H9 (cell line): ENCODE results near the gene DNAI4. TPM values are rescaled to one million over a fixed set of nuclear protein-coding genes. Genes with fewer than 3 reads are reported as not detected.

Experiments
- DNase-seq: peaks from one replicate; pipeline ENCODE4 v3.0.0-alpha.2; 2017
- H2AFZ ChIP-seq: one replicate; pipeline ENCODE4 v1.6.1; 2013; ENCODE audit warnings: mild to moderate bottlenecking, low read length, control low read depth, moderate library complexity
- H2AK5ac ChIP-seq: 2 replicates; pipeline ENCODE4 v1.6.1; 2013; ENCODE audit warnings: low read length, control low read depth, mixed read lengths; ENCODE audit not compliant: insufficient read length
- H2BK120ac ChIP-seq: one replicate; pipeline ENCODE4 v1.6.1; 2013; ENCODE audit warnings: low read depth, mild to moderate bottlenecking, low read length, control low read depth, inconsistent platforms; ENCODE audit not compliant: poor library complexity, severe bottlenecking
- H2BK12ac ChIP-seq: 2 replicates; pipeline ENCODE4 v1.6.1; 2013; ENCODE audit warnings: low read length, control low read depth, mixed read lengths, low read depth; ENCODE audit not compliant: insufficient read length
- H2BK15ac ChIP-seq: 2 replicates; pipeline ENCODE4 v1.6.1; 2013; ENCODE audit warnings: low read depth, low read length, control low read depth
- H2BK20ac ChIP-seq: one replicate; pipeline ENCODE4 v1.6.1; 2013; ENCODE audit warnings: low read depth, mild to moderate bottlenecking, low read length, control low read depth, inconsistent platforms; ENCODE audit not compliant: poor library complexity, severe bottlenecking
- H2BK5ac ChIP-seq: 2 replicates; pipeline ENCODE4 v1.6.1; 2013; ENCODE audit warnings: low read length, control low read depth, mixed read lengths; ENCODE audit not compliant: insufficient read length
- H3K14ac ChIP-seq: 2 replicates; pipeline ENCODE4 v1.6.1; 2013; ENCODE audit warnings: low read length, control low read depth; ENCODE audit not compliant: insufficient read depth
- H3K18ac ChIP-seq: 2 replicates; pipeline ENCODE4 v1.6.1; 2013; ENCODE audit warnings: low read depth, mild to moderate bottlenecking, mixed read lengths, low read length, control low read depth; ENCODE audit not compliant: insufficient read length
- H3K23ac ChIP-seq: 2 replicates; pipeline ENCODE4 v1.6.1; 2013; ENCODE audit warnings: low read length, control low read depth, mixed read lengths, low read depth; ENCODE audit not compliant: insufficient read length
- H3K23me2 ChIP-seq: 2 replicates; pipeline ENCODE4 v1.6.1; 2013; ENCODE audit warnings: low read depth, mild to moderate bottlenecking, mixed read lengths, low read length, control low read depth; ENCODE audit not compliant: insufficient read length, poor library complexity, severe bottlenecking
- H3K27ac ChIP-seq: 2 replicates; pipeline ENCODE4 v1.5.1; 2013; ENCODE audit warnings: low read length, control low read depth, mixed read lengths, low read depth; ENCODE audit not compliant: insufficient read length
- H3K27me3 ChIP-seq: 2 replicates; pipeline ENCODE4 v1.6.1; 2013; ENCODE audit warnings: low read length, control low read depth, inconsistent platforms; ENCODE audit not compliant: insufficient read depth
- H3K4ac ChIP-seq: 2 replicates; pipeline ENCODE4 v1.6.1; 2013; ENCODE audit warnings: low read depth, mild to moderate bottlenecking, control low read depth, inconsistent platforms, low read length, moderate library complexity
- H3K4me1 ChIP-seq: 2 replicates; pipeline ENCODE4 v1.6.1; 2013; ENCODE audit warnings: low read length, control low read depth, inconsistent platforms; ENCODE audit not compliant: insufficient read depth
- H3K4me2 ChIP-seq: 2 replicates; pipeline ENCODE4 v1.6.1; 2013; ENCODE audit warnings: low read length, control low read depth, mixed read lengths; ENCODE audit not compliant: insufficient read length, insufficient read depth
- H3K56ac ChIP-seq: 2 replicates; pipeline ENCODE4 v1.6.1; 2013; ENCODE audit warnings: low read depth, mild to moderate bottlenecking, mixed read lengths, low read length, control low read depth; ENCODE audit not compliant: insufficient read length
- H3K79me1 ChIP-seq: 2 replicates; pipeline ENCODE4 v1.6.1; 2013; ENCODE audit warnings: low read depth, mild to moderate bottlenecking, moderate library complexity, low read length, control low read depth, inconsistent platforms; ENCODE audit not compliant: insufficient read depth, poor library complexity, severe bottlenecking
- H3K79me2 ChIP-seq: 2 replicates; pipeline ENCODE4 v1.6.1; 2013; ENCODE audit warnings: low read length, control low read depth, inconsistent platforms; ENCODE audit not compliant: insufficient read depth
- H3K9ac ChIP-seq: 2 replicates; pipeline ENCODE4 v1.6.1; 2013; ENCODE audit warnings: low read length, control low read depth, mixed read lengths; ENCODE audit not compliant: insufficient read length; ENCODE audit errors: extremely low read depth
- H3K9me3 ChIP-seq: one replicate; pipeline ENCODE4 v1.6.1; 2013; ENCODE audit warnings: low read depth, low read length, inconsistent platforms; ENCODE audit not compliant: control insufficient read depth
- H3T11ph ChIP-seq: one replicate; pipeline ENCODE4 v1.6.1; 2013; ENCODE audit warnings: mild to moderate bottlenecking, low read length, control low read depth, inconsistent platforms
- H4K20me1 ChIP-seq: one replicate; pipeline ENCODE4 v1.6.1; 2013; ENCODE audit not compliant: control insufficient read depth, insufficient read length, insufficient read depth
- H4K5ac ChIP-seq: 2 replicates; pipeline ENCODE4 v1.6.1; 2013; ENCODE audit warnings: low read depth, mild to moderate bottlenecking, mixed read lengths, low read length, control low read depth; ENCODE audit not compliant: insufficient read length
- H4K8ac ChIP-seq: replicated peaks from 2 replicates; pipeline ENCODE4 v1.6.1; 2013; ENCODE audit warnings: low read length, control low read depth, mixed read lengths, low read depth; ENCODE audit not compliant: insufficient read length
- H4K91ac ChIP-seq: 2 replicates; pipeline ENCODE4 v1.6.1; 2013; ENCODE audit warnings: low read depth, mild to moderate bottlenecking, moderate library complexity, mixed read lengths, low read length, control low read depth; ENCODE audit not compliant: insufficient read length
- H3K27ac Mint-ChIP-seq, 3 experiments: 2 replicates in 2 of 3; 3 replicates in 1 of 3; pipeline ENCODE4 v1.8.0; 2020 to 2021; ENCODE audit warnings: mixed read lengths in 3 of 3, mild to moderate bottlenecking in 1 of 3, moderate library complexity in 1 of 3
- H3K27me3 Mint-ChIP-seq: 2 replicates; pipeline ENCODE4 v1.8.0; 2021; ENCODE audit warnings: low read depth, mild to moderate bottlenecking, moderate library complexity, mixed read lengths
- H3K36me3 Mint-ChIP-seq, 3 experiments: 2 replicates in 2 of 3; 3 replicates in 1 of 3; pipeline ENCODE4 v1.8.0; 2020 to 2021; ENCODE audit warnings: low read depth in 3 of 3, mixed read lengths in 3 of 3; ENCODE audit not compliant: insufficient read depth in 1 of 3
- H3K4me1 Mint-ChIP-seq, 2 experiments: 2 replicates each; pipeline ENCODE4 v1.8.0; 2020; ENCODE audit warnings: mixed read lengths in 2 of 2
- H3K4me3 Mint-ChIP-seq, 2 experiments: 2 replicates in 1 of 2; 3 replicates in 1 of 2; pipeline ENCODE4 v1.8.0; 2020 to 2021; ENCODE audit warnings: mild to moderate bottlenecking in 2 of 2, mixed read lengths in 2 of 2, moderate library complexity in 1 of 2
- H3K9me3 Mint-ChIP-seq, 2 experiments: 2 replicates in 1 of 2; 3 replicates in 1 of 2; pipeline ENCODE4 v1.8.0; 2020; ENCODE audit warnings: mild to moderate bottlenecking in 2 of 2, mixed read lengths in 2 of 2, moderate library complexity in 1 of 2
- WGBS: extraction: QIAGEN DNeasy Blood & Tissue Kit; methylation state at CpG from one replicate; pipeline ENCODE4 v1.1.7; 2013; ENCODE audit warnings: missing lambda C conversion rate, low lambda C conversion rate, mixed read lengths; ENCODE audit not compliant: insufficient read length; ENCODE audit errors: extremely low coverage; 5-methylcytosine and 5-hydroxymethylcytosine counted together
- total RNA-seq: library from RNA; stranded (reverse); gene quantifications from 2 replicates; pipeline ENCODE4 v1.2.1, GENCODE V29; 2021
- TF ChIP-seq, protein P1 (sequence below): fragments of 200-600 bp; sonication (generic); conservative IDR thresholded peaks from 3 replicates; pipeline ENCODE4 v1.8.0; 2021; ENCODE audit warnings: antibody characterized with exemption, mild to moderate bottlenecking

The DNAI4 gene
- total RNA-seq, 1 experiment from 2014 or later = 1.4 TPM

DNA sequence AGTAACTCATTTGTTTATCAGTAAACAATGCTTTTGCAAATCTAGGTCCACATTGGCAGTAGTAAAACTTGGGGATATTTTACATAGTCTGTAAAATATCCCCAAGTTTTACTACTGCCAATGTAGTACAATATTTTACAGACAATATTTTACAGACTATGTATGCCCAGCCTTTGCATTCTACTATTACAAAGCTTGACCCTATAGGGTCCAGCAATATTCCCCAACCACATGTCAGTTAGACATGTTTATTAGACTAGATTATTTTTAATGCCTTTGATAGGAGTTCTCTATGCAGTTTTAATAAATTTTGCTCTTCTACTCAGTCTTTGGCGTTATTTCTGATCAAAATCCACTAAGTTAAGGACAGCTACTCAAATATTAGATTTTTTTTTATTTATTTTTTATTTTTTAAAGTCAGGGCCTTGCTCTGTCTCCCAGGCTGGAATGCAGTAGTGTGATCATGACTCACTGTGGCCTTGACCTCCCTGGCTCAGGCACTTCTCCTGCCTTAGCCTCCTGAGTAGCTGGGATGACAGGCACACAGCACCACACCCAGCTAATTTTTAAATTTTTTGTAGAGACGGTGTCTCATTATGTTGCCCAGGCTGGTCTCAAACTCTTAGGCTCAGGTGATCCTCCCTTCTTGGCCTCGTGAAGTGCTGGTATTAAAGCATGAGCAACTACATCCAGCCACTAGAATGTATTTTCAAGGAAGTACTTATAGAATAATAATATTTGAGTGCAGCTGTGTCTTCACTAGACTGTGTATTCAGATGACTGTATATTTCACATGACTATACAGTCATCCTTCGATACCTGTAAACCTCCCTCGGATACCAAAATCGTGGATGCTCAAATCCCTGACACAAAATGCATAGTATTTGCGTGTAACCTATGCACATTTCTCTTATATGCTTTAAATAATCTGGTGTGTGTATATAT, 19.9 kb upstream of the DNAI4 start:
- H3K27ac ChIP-seq = no peak overlapping the region
- no peak overlapping the region for H3K14ac ChIP-seq
- H3K9me3 Mint-ChIP-seq = no peaks in the 10 kb centered on the region
- H3K23me2 ChIP-seq = no peaks in the 10 kb centered on the region
- H3K27me3 Mint-ChIP-seq = no peaks in the 10 kb centered on the region
- no peak for DNase-seq
- H3K79me2 ChIP-seq = 0 out of 2 replicates have a peak, but pooled peaks cover 2% of the 10 kb centered on the region
- no peak overlapping the region for H2AFZ ChIP-seq
- H3K4me1 ChIP-seq = no peaks in the 10 kb centered on the region
- no peaks in the 10 kb centered on the region for H4K20me1 ChIP-seq
- no CpG with 5 or more reads among the region's 7 CpGs for WGBS
- H3K9me3 ChIP-seq = no peaks in the 10 kb centered on the region
- H3K4me2 ChIP-seq = no peak overlapping the region
- H2BK120ac ChIP-seq = no peak overlapping the region
- H3K4me3 Mint-ChIP-seq = no peak overlapping the region
- H3T11ph ChIP-seq = no peak overlapping the region
- TF ChIP-seq, protein P1, sequence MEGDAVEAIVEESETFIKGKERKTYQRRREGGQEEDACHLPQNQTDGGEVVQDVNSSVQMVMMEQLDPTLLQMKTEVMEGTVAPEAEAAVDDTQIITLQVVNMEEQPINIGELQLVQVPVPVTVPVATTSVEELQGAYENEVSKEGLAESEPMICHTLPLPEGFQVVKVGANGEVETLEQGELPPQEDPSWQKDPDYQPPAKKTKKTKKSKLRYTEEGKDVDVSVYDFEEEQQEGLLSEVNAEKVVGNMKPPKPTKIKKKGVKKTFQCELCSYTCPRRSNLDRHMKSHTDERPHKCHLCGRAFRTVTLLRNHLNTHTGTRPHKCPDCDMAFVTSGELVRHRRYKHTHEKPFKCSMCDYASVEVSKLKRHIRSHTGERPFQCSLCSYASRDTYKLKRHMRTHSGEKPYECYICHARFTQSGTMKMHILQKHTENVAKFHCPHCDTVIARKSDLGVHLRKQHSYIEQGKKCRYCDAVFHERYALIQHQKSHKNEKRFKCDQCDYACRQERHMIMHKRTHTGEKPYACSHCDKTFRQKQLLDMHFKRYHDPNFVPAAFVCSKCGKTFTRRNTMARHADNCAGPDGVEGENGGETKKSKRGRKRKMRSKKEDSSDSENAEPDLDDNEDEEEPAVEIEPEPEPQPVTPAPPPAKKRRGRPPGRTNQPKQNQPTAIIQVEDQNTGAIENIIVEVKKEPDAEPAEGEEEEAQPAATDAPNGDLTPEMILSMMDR = no peak
- peaks cover 2% of the 10 kb centered on the region for H3K79me1 ChIP-seq
- no peak overlapping the region for H3K4ac ChIP-seq
- H4K5ac ChIP-seq = no peak overlapping the region
- no peak overlapping the region for H4K91ac ChIP-seq
- H3K56ac ChIP-seq = no peak overlapping the region
- peak overlapping the region in 1 of 3 experiments; percentile 84; a peak in 1 of 7 replicates for H3K27ac Mint-ChIP-seq
- no peak overlapping the region for H2BK20ac ChIP-seq
- H3K18ac ChIP-seq = no peak overlapping the region
- no peak overlapping the region for H2BK15ac ChIP-seq
- no peak overlapping the region for H2BK5ac ChIP-seq
- H3K27me3 ChIP-seq = no peaks in the 10 kb centered on the region
- H4K8ac ChIP-seq = no peak overlapping the region
- peaks cover 9 to 13% of the 10 kb centered on the region in 2 experiments for H3K4me1 Mint-ChIP-seq
- H2BK12ac ChIP-seq = no peak overlapping the region
- no peak overlapping the region for H3K23ac ChIP-seq
- H3K9ac ChIP-seq = no peak overlapping the region
- H3K36me3 Mint-ChIP-seq = peaks cover 8 to 36% (median 21%) of the 10 kb centered on the region in 3 experiments; a peak in 6 of 7 replicates
- H2AK5ac ChIP-seq = no peak overlapping the region
